ENCODE results near the gene RXRA. TPM values are rescaled to one million over a fixed set of nuclear protein-coding genes. Genes with fewer than 3 reads are reported as not detected.

RXRA gene
- total RNA-seq, 1 donor from 2014 or later: 16.8 TPM

GRCh38 chr9:134371731-134372130, 45.5 kb downstream of the RXRA start:
- H3K27me3 ChIP-seq (ENCODE audit: control insufficient read depth, insufficient read depth, low read length): no peaks in the 10 kb centered on the region
- no peak for TF ChIP-seq CTCF (IDR thresholded peaks at IDR 0.05; ENCODE audit: insufficient read depth, low read length, severe bottlenecking)
- peaks cover 1% of the 10 kb centered on the region for H3K36me3 ChIP-seq (ENCODE audit: control insufficient read depth, insufficient read depth, low read length)
- DNase-seq (ENCODE audit: low read depth): peak; percentile 91
- peak; percentile 86 for FAIRE-seq
- H3K4me3 ChIP-seq (ENCODE audit: low read depth, low read length): no peak overlapping the region

GRCh38 chr9:134372581-134373267, 46.5 kb downstream of the RXRA start:
- no peak overlapping the region for H3K4me3 ChIP-seq (ENCODE audit: low read depth, low read length)
- no peak for FAIRE-seq
- no peak for DNase-seq (ENCODE audit: low read depth)
- TF ChIP-seq CTCF (IDR thresholded peaks at IDR 0.05; ENCODE audit: insufficient read depth, low read length, severe bottlenecking): no peak
- no peaks in the 10 kb centered on the region for H3K27me3 ChIP-seq (ENCODE audit: control insufficient read depth, insufficient read depth, low read length)
- peaks cover 1% of the 10 kb centered on the region for H3K36me3 ChIP-seq (ENCODE audit: control insufficient read depth, insufficient read depth, low read length)

GRCh38 chr9:134373269-134373668, 47.0 kb downstream of the RXRA start:
- no peak overlapping the region for H3K4me3 ChIP-seq (ENCODE audit: low read depth, low read length)
- no peaks in the 10 kb centered on the region for H3K27me3 ChIP-seq (ENCODE audit: control insufficient read depth, insufficient read depth, low read length)
- TF ChIP-seq CTCF (IDR thresholded peaks at IDR 0.05; ENCODE audit: insufficient read depth, low read length, severe bottlenecking): no peak
- H3K36me3 ChIP-seq (ENCODE audit: control insufficient read depth, insufficient read depth, low read length): peaks cover 1% of the 10 kb centered on the region
- DNase-seq (ENCODE audit: low read depth) (no peak), FAIRE-seq (no peak)

- Histone ChIP-seq H3K36me3 (ENCODE audit: control insufficient read depth, insufficient read depth, low read length) (peaks cover 1% of the 10 kb centered on the region), H3K27me3 (ENCODE audit: control insufficient read depth, insufficient read depth, low read length) (no peaks in the 10 kb centered on the region), H3K4me3 (ENCODE audit: low read depth, low read length) (no peak overlapping the region)
- no peak for TF ChIP-seq CTCF (IDR thresholded peaks at IDR 0.05; ENCODE audit: insufficient read depth, low read length, severe bottlenecking)
- DNase-seq (ENCODE audit: low read depth): no peak
- no peak for FAIRE-seq
Measured at GRCh38 chr9:134373953-134374300, 47.7 kb downstream of the RXRA start.

GRCh38 chr9:134374301-134375010, 48.2 kb downstream of the RXRA start:
- no peak overlapping the region for H3K4me3 ChIP-seq (ENCODE audit: low read depth, low read length)
- DNase-seq (ENCODE audit: low read depth) (no peak), FAIRE-seq (no peak)
- peaks cover 1% of the 10 kb centered on the region for H3K36me3 ChIP-seq (ENCODE audit: control insufficient read depth, insufficient read depth, low read length)
- TF ChIP-seq CTCF (IDR thresholded peaks at IDR 0.05; ENCODE audit: insufficient read depth, low read length, severe bottlenecking): no peak
- no peaks in the 10 kb centered on the region for H3K27me3 ChIP-seq (ENCODE audit: control insufficient read depth, insufficient read depth, low read length)

Data from bronchial epithelial cell (primary cell).